Endothelial cell of umbilical vein (primary cell): Measurements from ENCODE around the gene ZNF320. TPM values are rescaled to one million over a fixed set of nuclear protein-coding genes. Genes with fewer than 3 reads are reported as not detected.

Experiments
- Bru-seq: library from RNA; stranded (reverse); fragments of 400-500 nt; gene quantifications from one replicate; lab custom pipeline; 2021; lab: Mats Ljungman, UMichigan
- BruChase-seq, 2 experiments: library from RNA; stranded (reverse); fragments of 400-500 nt; gene quantifications; one replicate each; lab custom pipeline; 2021; lab: Mats Ljungman, UMichigan
- BruUV-seq: library from RNA; stranded (reverse); fragments of 400-500 nt; replicated peaks from 2 replicates; lab custom pipeline; 2021; lab: Mats Ljungman, UMichigan
- CTCF ChIA-PET: fragments of 300-600, 350-600 bp; sonication (Branson Sonifier 250); formaldehyde crosslinking; loops from one replicate; lab custom pipeline; 2021; ENCODE audit warnings: antibody characterized with exemption, inconsistent platforms; lab: Charles Lee
- POLR2A ChIA-PET: fragments of 300-600, 350-600 bp; sonication (Branson Sonifier 250); formaldehyde crosslinking; loops from one replicate; lab custom pipeline; 2021; ENCODE audit warnings: antibody characterized with exemption, inconsistent platforms; lab: Charles Lee
- DNase-seq: peaks from one replicate; pipeline ENCODE4 v3.0.0-alpha.2; 2011; ENCODE audit warnings: low read depth, low spot score
- FAIRE-seq: peaks from 2 replicates; lab custom pipeline; 2011; peaks lifted over from hg19 to GRCh38; lab: Jason Lieb, UNC
- H2AFZ ChIP-seq: 2 replicates; pipeline ENCODE4 v1.6.0; 2012; ENCODE audit warnings: low read depth, low read length, control low read depth, inconsistent platforms
- H3K27ac ChIP-seq: 2 replicates; pipeline ENCODE4 v1.5.1; 2011; ENCODE audit warnings: low read depth, mild to moderate bottlenecking, control low read depth, low read length, moderate library complexity; ENCODE audit not compliant: insufficient read depth
- H3K27me3 ChIP-seq, 2 experiments: 2 replicates each; pipeline versions ENCODE4 v1.6.0 to v1.6.1; 2011; ENCODE audit warnings: low read length in 2 of 2, mixed read lengths in 1 of 2; ENCODE audit not compliant: control insufficient read depth in 2 of 2, insufficient read depth in 2 of 2
- H3K36me3 ChIP-seq, 2 experiments: 2 replicates in 1 of 2; 3 replicates in 1 of 2; pipeline ENCODE4 v1.5.1; 2011; ENCODE audit warnings: low read length in 2 of 2, mild to moderate bottlenecking in 1 of 2, moderate library complexity in 1 of 2; ENCODE audit not compliant: control insufficient read depth in 2 of 2, insufficient read depth in 2 of 2; ENCODE audit errors: extremely low read depth in 1 of 2
- H3K4me1 ChIP-seq: 3 replicates; pipeline ENCODE4 v1.5.1; 2011; ENCODE audit warnings: mild to moderate bottlenecking, low read length; ENCODE audit not compliant: control insufficient read depth, insufficient read depth; ENCODE audit errors: extremely low read depth
- H3K4me2 ChIP-seq: 2 replicates; pipeline ENCODE4 v1.6.1; 2011; ENCODE audit warnings: low read length, control low read depth, mixed read lengths; ENCODE audit not compliant: insufficient read depth
- H3K4me3 ChIP-seq, 3 experiments: fragments of 200-600 bp in 1 of 3; sonication (generic), shearing (Covaris generic) in 1 of 3; replicated peaks in 1 of 3; 2 replicates each; pipeline ENCODE4 v1.5.1; 2011 to 2016; ENCODE audit warnings: control low read depth in 3 of 3, low read length in 3 of 3, mild to moderate bottlenecking in 2 of 3, inconsistent platforms in 1 of 3, low read depth in 1 of 3, moderate library complexity in 1 of 3; ENCODE audit not compliant: insufficient read depth in 1 of 3
- H3K79me2 ChIP-seq: 2 replicates; pipeline ENCODE4 v1.6.0; 2012; ENCODE audit warnings: low read length, inconsistent platforms; ENCODE audit not compliant: control insufficient read depth, insufficient read depth
- H3K9ac ChIP-seq: replicated peaks from 2 replicates; pipeline ENCODE3; 2011; ENCODE audit warnings: low read length, control low read depth; ENCODE audit not compliant: insufficient read depth; ENCODE audit errors: extremely low read depth
- H3K9me1 ChIP-seq: replicated peaks from 3 replicates; pipeline ENCODE4 v1.6.0; 2011; ENCODE audit warnings: mild to moderate bottlenecking, low read length; ENCODE audit not compliant: control insufficient read depth, insufficient read depth; ENCODE audit errors: extremely low read depth
- H3K9me3 ChIP-seq: replicated peaks from 2 replicates; pipeline ENCODE4 v1.5.1; 2012; ENCODE audit warnings: low read length, inconsistent platforms; ENCODE audit not compliant: control insufficient read depth, insufficient read depth
- H4K20me1 ChIP-seq: replicated peaks from 2 replicates; pipeline ENCODE3; 2011; ENCODE audit warnings: mild to moderate bottlenecking, low read length; ENCODE audit not compliant: control insufficient read depth, insufficient read depth; ENCODE audit errors: extremely low read depth
- CTCF ChIP-seq, 2 donors: IDR thresholded peaks; 1 replicate in 1 of 2; 2 replicates in 1 of 2; pipeline ENCODE4 v1.5.1; 2011; ENCODE audit warnings: low read length in 2 of 2, mild to moderate bottlenecking in 2 of 2, moderate library complexity in 2 of 2, control low read depth in 1 of 2, inconsistent platforms in 1 of 2, low read depth in 1 of 2; ENCODE audit not compliant: insufficient read depth in 1 of 2; ENCODE audit errors: extremely low read depth in 1 of 2
- EZH2 ChIP-seq: IDR thresholded peaks from 2 replicates; pipeline ENCODE4 v1.6.1; 2012; ENCODE audit warnings: borderline replicate concordance, low read depth, mild to moderate bottlenecking, moderate library complexity, low read length, inconsistent platforms; ENCODE audit not compliant: severe bottlenecking
- FOS ChIP-seq: IDR thresholded peaks from 2 replicates; pipeline ENCODE4 v1.6.1; 2011; ENCODE audit warnings: mild to moderate bottlenecking, low read length, moderate library complexity, borderline replicate concordance; ENCODE audit not compliant: insufficient read depth
- GATA2 ChIP-seq: IDR thresholded peaks from 2 replicates; pipeline ENCODE4 v1.7.0; 2011; ENCODE audit warnings: low read depth, mild to moderate bottlenecking, moderate library complexity, mixed read lengths, low read length; ENCODE audit not compliant: insufficient read length, insufficient read depth
- JUN ChIP-seq: IDR thresholded peaks from 2 replicates; pipeline ENCODE4 v1.6.1; 2011; ENCODE audit warnings: borderline replicate concordance, low read depth; ENCODE audit not compliant: insufficient read length, insufficient read depth
- MAX ChIP-seq: IDR thresholded peaks from 2 replicates; pipeline ENCODE4 v1.6.1; 2011; ENCODE audit not compliant: insufficient read depth, insufficient read length
- MYC ChIP-seq: IDR thresholded peaks from one replicate; pipeline ENCODE4 v1.6.1; 2011; ENCODE audit warnings: mild to moderate bottlenecking, low read depth, low read length
- POLR2A ChIP-seq: IDR thresholded peaks from 2 replicates; pipeline ENCODE4 v1.6.1; 2012; ENCODE audit warnings: low read depth, mild to moderate bottlenecking, control low read depth, low read length
- POLR2AphosphoS5 ChIP-seq: IDR thresholded peaks from 2 replicates; pipeline ENCODE4 v1.6.1; 2012; ENCODE audit warnings: low read depth, mild to moderate bottlenecking, control low read depth, low read length, moderate library complexity; ENCODE audit not compliant: insufficient read depth
- dilution Hi-C: fragments of 300-500 bp; cut with MboI; formaldehyde crosslinking; loops from one replicate; pipeline ENCODE4 v1.15.0; 2019; ENCODE audit warnings: low sequenced_read_pairs; ENCODE audit not compliant: extremely low pct_ligation_motif_present
- intact Hi-C: fragments of 100-400 bp; cut with micrococcal nuclease; formaldehyde crosslinking; loops from one replicate; pipeline ENCODE4 v1.10.0; 2022
- long read RNA-seq: library from polyadenylated mRNA; stranded (forward); transcript quantifications from one replicate; pipeline ENCODE4 v2.0.0, GENCODE V29; 2021
- polyA minus RNA-seq, 3 experiments: library from RNA; depleted of rRNA, polyadenylated mRNA; stranded (reverse); fragments of >200 nt; gene quantifications; 1 replicate in 1 of 3; 2 replicates in 2 of 3; pipeline ENCODE4 v1.2.3, GENCODE V29; 2011
- polyA plus RNA-seq, 4 experiments: library from polyadenylated mRNA; depleted of rRNA in 3 of 4; stranded (reverse) in 3 of 4; unstranded in 1 of 4; fragments of >200 nt; gene quantifications; 2 replicates each; pipeline versions ENCODE4 v1.2.1 to v1.2.3, GENCODE V29; 2011 to 2012; ENCODE audit warnings: missing spikeins in 1 of 4
- total RNA-seq: library from RNA; stranded (reverse); gene quantifications from 2 replicates; pipeline ENCODE4 v1.2.3, GENCODE V29; 2021

Gene ZNF320
- 10.9 and 11.1 TPM in 2 replicates for total RNA-seq
- 7.5 and 7.6 TPM in 2 replicates for polyA plus RNA-seq
- polyA plus RNA-seq (2011; cell fraction: cytosol; rRNA removed), result 3.8 and 4.4 TPM in 2 replicates
- 8.1 and 11.6 TPM in 2 replicates for polyA plus RNA-seq (2011; cell fraction: nucleus; rRNA removed)
- 3.1 and 3.7 TPM in 2 replicates for polyA plus RNA-seq (2012)
- 8.3 and 13.1 TPM in 2 replicates for polyA minus RNA-seq
- 3.5 TPM for polyA minus RNA-seq (2011; cell fraction: cytosol; rRNA and poly(A)+ RNA removed)
- 2.5 and 4.4 TPM in 2 replicates for polyA minus RNA-seq (2011; cell fraction: nucleus; rRNA and poly(A)+ RNA removed)
- Bru-seq, nascent RNA, result percentile 71 among the genes with signal in this experiment
- BruChase-seq, experiment 1, labeled RNA remaining after a 6-hour chase, result percentile 80 among the genes with signal in this experiment
- percentile 74 among the genes with signal in this experiment for BruChase-seq, experiment 2, labeled RNA remaining after a 2-hour chase
- long read RNA-seq, partial matches to known transcripts, result 0 of 8 reads
- long read RNA-seq, other reads (novel, unspliced or antisense), result 7 of 8 reads

- Histone ChIP-seq H4K20me1 (no peaks in the 10 kb centered on the region), H3K4me3 (peak within 1 kb of the TSS; percentile 83 to 99 (median 97)), H3K36me3 (peaks cover 0 to 2% of the 10 kb centered on the region in 2 experiments), H2AFZ (peak within 1 kb of the TSS; percentile 99), H3K9me3 (no peaks in the 10 kb centered on the region), H3K4me1 (peaks cover 6% of the 10 kb centered on the region), H3K9ac (peak within 1 kb of the TSS; percentile 96), H3K9me1 (no peaks in the 10 kb centered on the region), H3K27me3 (no peaks in the 10 kb centered on the region), H3K79me2 (peaks cover 4% of the 10 kb centered on the region), H3K4me2 (peak within 1 kb of the TSS; percentile 89), H3K27ac (peak within 1 kb of the TSS; percentile 89)
- BruUV-seq, result TSS peak; percentile 64
- CTCF ChIA-PET, result no interaction called here
- intact Hi-C loops, result loop anchor here (1.0 to 5.0 kb wide), 5 partner anchors 26 to 205 kb away; partner anchors contain the start of genes ZNF160, ZNF611, ZNF816 and ZNF888
- dilution Hi-C loops, result no loop called here
- peak; percentile 97 for FAIRE-seq
- POLR2A ChIA-PET, result no interaction called here
- DNase-seq, result peak; percentile 96
- TF ChIP-seq POLR2A, result peak; percentile 69
- no peak for TF ChIP-seq FOS
- TF ChIP-seq POLR2AphosphoS5, result peak; percentile 70
- no peak for TF ChIP-seq MAX
- no peak for TF ChIP-seq JUN
- TF ChIP-seq MYC, result peak; percentile 50
- TF ChIP-seq EZH2, result no peak
- no peak for TF ChIP-seq GATA2
- no peak for TF ChIP-seq CTCF (IDR thresholded peaks at IDR 0.05; ENCODE audit: extremely low read depth in 1 of 2, insufficient read depth in 1 of 2, low read depth in 1 of 2, low read length in 2 of 2)
Measured at GRCh38 chr19:52897138-52897935, at the start of gene ZNF320. TSS of gene ZNF320 (minus strand) at chr19:52897635. CDS start at chr19:52890255, 7,380 bp downstream.
